HUES6 (cell line): ENCODE results near the gene ARHGAP31.

ENCODE experiments used
- H3K27ac ChIP-seq: 2 replicates; pipeline ENCODE4 v1.7.0; 2013; ENCODE audit warnings: low read depth, mild to moderate bottlenecking, low read length, inconsistent platforms
- H3K27me3 ChIP-seq: 2 replicates; pipeline ENCODE4 v1.6.1; 2013; ENCODE audit warnings: low read length; ENCODE audit not compliant: control insufficient read depth, insufficient read depth
- H3K36me3 ChIP-seq: 2 replicates; pipeline ENCODE4 v1.6.1; 2013; ENCODE audit warnings: low read length; ENCODE audit not compliant: control insufficient read depth, insufficient read depth
- H3K4me1 ChIP-seq: 2 replicates; pipeline ENCODE4 v1.6.1; 2013; ENCODE audit warnings: low read length; ENCODE audit not compliant: control insufficient read depth, insufficient read depth
- H3K4me3 ChIP-seq: 2 replicates; pipeline ENCODE4 v1.5.1; 2013; ENCODE audit warnings: low read depth, low read length
- H3K9ac ChIP-seq: one replicate; pipeline ENCODE4 v1.6.1; 2013; ENCODE audit warnings: mild to moderate bottlenecking, low read length
- H3K9me3 ChIP-seq: 2 replicates; pipeline ENCODE4 v1.6.1; 2013; ENCODE audit warnings: low read depth, low read length; ENCODE audit not compliant: control insufficient read depth, insufficient read depth

The ARHGAP31 gene

DNA sequence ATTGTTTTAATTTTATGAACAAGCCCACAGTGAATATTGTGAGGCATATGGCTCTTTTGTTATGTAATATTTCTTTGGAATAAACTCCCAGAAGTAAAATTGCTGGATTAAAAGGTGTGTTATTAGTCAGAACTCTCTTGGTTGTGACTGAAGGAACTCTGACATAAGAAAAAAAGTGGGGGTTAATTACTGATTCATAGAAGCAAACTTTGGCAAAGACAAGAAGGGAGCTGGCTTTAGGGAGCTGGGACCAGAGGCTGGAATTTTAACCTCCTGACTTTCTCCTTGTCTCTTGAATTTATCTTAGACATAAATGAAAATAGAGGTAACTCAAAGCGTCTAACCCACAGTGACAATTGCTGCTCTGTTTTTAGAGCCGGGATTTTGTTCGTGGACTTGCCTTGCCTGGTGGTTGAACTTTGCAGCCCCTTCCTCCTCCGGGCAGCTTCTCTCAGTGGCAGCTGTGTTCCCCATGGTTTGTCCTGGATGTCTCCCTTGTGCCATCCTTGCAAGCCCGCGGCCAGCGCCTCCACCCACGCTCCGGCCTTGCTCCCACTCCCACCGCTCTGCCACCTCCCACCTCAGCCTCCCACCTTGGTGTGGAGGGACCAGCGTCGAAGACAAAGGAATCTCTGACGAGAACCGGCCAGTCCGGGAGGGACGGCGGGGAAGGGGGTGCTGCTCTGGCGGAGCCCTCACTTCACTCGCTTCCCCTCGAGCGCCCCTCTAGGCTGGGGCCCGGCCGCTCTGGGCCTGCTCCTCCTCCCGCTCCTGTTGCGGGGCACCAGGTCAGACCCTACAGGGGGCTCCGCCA lies 28.0 kb downstream of the ARHGAP31 start:
- Histone ChIP-seq H3K27me3 (no peaks in the 10 kb centered on the region), H3K4me3 (peak overlapping the region; percentile 70), H3K9ac (peak overlapping the region; percentile 82), H3K9me3 (no peaks in the 10 kb centered on the region), H3K36me3 (no peaks in the 10 kb centered on the region), H3K4me1 (peaks cover 30% of the 10 kb centered on the region), H3K27ac (peak overlapping the region; percentile 67; the same call in 1 of the 2 replicates)

DNA sequence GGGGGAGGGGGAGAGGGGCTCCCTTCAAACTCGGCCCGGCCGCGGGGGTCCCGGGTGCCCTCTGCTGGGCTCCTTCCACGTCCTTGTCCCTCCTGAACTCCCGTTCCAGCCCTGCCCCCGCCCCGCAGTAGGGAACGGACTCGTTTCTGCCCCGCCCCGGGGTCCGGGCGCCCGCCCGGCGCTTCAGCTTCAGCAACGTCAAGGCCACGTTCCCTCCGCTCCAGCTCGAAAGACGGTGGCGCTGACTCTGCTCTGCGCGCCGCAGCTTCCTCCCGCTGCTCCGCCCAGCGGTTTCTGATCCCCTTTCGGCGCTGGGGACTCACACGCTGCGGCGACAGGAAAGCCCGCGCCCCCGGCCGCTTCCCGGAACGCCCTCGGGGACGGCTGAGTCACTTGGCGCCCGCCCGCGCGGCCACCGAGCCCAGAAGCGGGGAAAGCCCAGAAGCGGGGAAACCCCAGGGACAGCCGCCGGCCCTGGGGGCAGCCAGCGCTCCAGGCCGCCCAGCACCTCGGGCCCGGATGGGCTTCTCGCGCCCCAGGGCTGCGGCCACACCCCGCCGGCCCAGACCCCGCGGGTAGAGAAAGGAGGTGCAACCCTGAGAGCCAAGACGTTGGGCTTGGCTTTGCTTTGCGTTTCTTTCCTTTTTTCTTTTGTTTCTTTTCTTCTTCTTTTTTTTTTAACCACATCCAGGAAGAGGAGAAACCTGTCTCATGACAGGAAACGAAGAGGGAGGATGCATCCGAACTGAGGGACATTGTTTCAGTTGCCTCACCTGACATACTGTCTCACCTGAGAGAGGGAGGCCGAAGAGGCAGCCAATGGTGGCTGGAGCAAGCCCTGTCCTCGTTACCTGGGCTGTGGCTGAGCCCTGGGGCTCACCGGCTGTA lies 28.9 kb downstream of the ARHGAP31 start:
- peak overlapping the region; percentile 82 for H3K9ac ChIP-seq
- peak overlapping the region; percentile 70 for H3K4me3 ChIP-seq
- no peaks in the 10 kb centered on the region for H3K36me3 ChIP-seq
- peaks cover 30% of the 10 kb centered on the region for H3K4me1 ChIP-seq
- H3K27me3 ChIP-seq, result no peaks in the 10 kb centered on the region
- peak overlapping the region; percentile 67; the same call in 1 of the 2 replicates for H3K27ac ChIP-seq
- no peaks in the 10 kb centered on the region for H3K9me3 ChIP-seq

DNA sequence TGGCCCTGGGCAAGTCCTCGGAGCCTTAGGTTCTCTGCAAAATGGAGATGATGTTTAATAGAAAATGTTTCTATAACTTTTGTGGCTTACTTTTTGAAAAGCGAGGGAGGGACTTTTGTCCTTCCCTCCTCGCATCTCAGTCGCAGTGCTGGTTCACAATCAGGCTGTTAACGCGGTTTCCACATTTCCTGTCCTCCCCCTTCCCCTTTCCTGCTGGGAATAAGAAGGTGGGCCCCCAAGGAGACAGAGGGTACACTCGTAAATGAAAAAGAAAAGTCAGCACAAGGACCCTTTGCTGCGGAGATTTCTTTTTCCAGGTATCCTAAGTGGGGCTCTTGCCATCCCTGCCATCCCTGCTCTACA lies 29.5 kb downstream of the ARHGAP31 start:
- Histone ChIP-seq H3K4me1 (peaks cover 30% of the 10 kb centered on the region), H3K9ac (peak overlapping the region; percentile 82), H3K9me3 (no peaks in the 10 kb centered on the region), H3K36me3 (no peaks in the 10 kb centered on the region), H3K27ac (peak overlapping the region; percentile 67; the same call in 1 of the 2 replicates), H3K27me3 (no peaks in the 10 kb centered on the region), H3K4me3 (peak overlapping the region; percentile 70)

DNA sequence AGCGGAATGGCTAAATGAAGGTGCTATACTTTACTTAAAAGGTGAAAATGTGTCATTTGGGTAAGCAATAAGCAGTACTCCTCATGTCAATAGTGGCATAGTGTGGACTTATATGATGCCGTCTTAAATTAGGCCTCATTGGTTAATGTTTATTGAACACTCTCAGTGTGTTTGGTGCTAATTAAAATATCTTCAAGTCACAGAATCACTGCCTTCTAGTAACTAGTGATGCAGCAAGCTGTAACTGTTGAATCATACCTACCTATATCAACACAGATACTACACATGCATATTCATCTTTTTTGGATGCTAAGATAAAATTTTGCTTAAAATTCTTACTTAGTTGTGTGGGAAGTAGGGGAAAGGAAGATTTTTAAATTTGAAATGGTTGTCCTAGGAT lies 30.7 kb downstream of the ARHGAP31 start:
- Histone ChIP-seq H3K27ac (no peak overlapping the region), H3K9me3 (no peaks in the 10 kb centered on the region), H3K36me3 (no peaks in the 10 kb centered on the region), H3K4me1 (peaks cover 30% of the 10 kb centered on the region), H3K27me3 (no peaks in the 10 kb centered on the region), H3K9ac (no peak overlapping the region), H3K4me3 (no peak overlapping the region)

DNA sequence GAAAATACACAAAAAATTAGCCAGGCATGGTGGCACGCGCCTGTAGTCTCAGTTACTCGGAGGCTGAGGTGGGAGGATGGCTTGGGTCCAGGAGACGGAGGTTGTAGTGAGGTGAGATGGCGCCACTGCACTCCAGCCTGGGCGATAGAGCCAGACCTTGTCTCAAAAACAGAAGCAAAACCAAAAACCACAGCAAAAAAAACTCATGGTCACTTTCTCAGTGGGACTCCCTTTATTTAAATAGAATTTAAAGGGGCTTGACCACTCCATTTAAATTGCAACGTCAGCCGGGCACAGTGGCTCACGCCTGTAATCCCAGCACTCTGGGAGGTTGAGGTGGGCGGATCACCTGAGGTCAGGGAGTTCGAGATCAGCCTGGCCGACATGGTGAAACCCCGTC lies 32.8 kb downstream of the ARHGAP31 start:
- Histone ChIP-seq H3K4me1 (peaks cover 23% of the 10 kb centered on the region), H3K36me3 (no peaks in the 10 kb centered on the region), H3K4me3 (no peak overlapping the region), H3K9me3 (no peaks in the 10 kb centered on the region), H3K27me3 (no peaks in the 10 kb centered on the region), H3K9ac (no peak overlapping the region), H3K27ac (no peak overlapping the region)

DNA sequence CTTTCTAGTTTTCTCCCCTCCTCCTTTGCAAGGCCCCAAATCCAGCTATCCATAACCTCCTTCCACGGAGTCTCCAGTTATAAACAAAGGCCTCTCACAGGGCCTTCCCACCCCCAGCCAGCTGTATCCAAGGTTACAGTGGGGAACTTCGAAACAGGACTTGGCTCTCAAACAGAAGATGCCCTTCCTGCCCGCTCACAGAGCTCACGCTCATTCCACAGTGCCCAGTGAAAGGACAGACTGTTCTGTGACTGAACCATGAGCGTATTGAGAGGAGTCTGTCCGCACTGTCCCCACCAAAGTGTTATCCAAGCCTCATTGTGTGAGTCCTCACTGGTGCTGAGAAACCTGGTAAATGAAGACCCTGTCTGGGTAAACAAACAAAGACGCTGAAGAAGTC lies 35.4 kb downstream of the ARHGAP31 start:
- Histone ChIP-seq H3K27me3 (no peaks in the 10 kb centered on the region), H3K27ac (no peak overlapping the region), H3K9me3 (no peaks in the 10 kb centered on the region), H3K4me3 (no peak overlapping the region), H3K9ac (no peak overlapping the region), H3K36me3 (no peaks in the 10 kb centered on the region), H3K4me1 (peaks cover 12% of the 10 kb centered on the region)

DNA sequence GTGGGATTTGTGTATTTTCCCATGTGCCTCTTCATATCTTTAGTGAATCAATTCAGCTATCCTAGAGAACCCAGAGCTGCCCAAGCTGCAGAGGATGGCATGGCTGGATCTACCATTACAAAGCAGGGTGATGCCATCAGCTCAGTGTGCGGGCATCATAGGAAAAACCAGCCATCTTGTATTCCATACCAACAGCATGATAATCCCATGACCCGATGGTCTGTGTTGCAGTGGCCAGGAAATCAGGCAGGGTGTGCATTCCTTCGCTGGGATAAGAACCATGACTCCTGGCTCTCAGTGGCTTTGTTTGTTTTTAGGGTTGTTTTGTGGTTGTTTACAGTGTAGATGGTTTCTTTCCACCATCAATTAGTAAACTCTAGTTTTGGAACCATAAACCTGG lies 36.0 kb downstream of the ARHGAP31 start:
- Histone ChIP-seq H3K9ac (no peak overlapping the region), H3K4me3 (no peak overlapping the region), H3K36me3 (no peaks in the 10 kb centered on the region), H3K27ac (no peak overlapping the region), H3K27me3 (no peaks in the 10 kb centered on the region), H3K4me1 (peaks cover 6% of the 10 kb centered on the region), H3K9me3 (no peaks in the 10 kb centered on the region)

DNA sequence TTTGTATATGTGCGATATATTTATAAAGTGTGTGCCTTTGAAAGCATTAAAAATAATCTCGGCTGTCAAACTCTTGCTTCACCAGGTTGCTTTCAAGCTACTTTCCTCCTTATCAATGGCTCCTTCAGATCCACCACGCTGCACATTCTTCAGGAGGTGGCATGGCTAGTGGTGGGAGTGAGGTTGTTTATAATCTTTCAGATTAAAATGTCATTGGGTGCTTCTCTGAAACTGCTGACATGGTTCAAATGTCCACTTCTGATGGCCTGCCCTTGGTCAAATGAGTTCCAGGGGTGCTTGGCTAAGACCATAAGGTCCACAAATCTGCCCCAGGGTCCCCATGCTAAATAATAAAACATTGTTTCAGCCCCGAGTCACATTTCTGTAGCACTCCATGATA lies 36.7 kb downstream of the ARHGAP31 start:
- H3K4me1 ChIP-seq, result peaks cover 5% of the 10 kb centered on the region
- no peaks in the 10 kb centered on the region for H3K9me3 ChIP-seq
- H3K4me3 ChIP-seq, result no peak overlapping the region
- H3K9ac ChIP-seq, result no peak overlapping the region
- H3K27ac ChIP-seq, result no peak overlapping the region
- H3K27me3 ChIP-seq, result no peaks in the 10 kb centered on the region
- no peaks in the 10 kb centered on the region for H3K36me3 ChIP-seq

DNA sequence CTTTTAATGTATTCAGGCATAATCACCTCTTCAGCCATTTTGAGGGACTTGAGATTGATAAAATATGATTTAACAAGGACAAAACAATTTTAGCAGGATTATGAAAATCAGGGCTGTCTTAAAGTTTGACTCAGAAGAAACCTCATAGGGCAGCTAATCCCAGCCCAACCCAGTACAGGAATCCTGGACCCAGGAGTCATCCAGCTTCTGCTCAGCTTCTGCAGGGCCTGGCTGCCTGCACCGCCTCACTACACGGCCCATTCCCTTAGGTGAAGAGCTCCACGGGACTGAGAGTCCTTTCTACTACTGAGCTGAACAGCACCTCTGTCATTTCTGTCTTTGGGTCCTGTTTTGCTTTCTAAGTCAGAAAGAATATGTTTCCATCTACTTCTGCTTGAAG lies 37.5 kb downstream of the ARHGAP31 start:
- H3K36me3 ChIP-seq, result no peaks in the 10 kb centered on the region
- H3K9me3 ChIP-seq, result no peaks in the 10 kb centered on the region
- H3K4me1 ChIP-seq, result peaks cover 5% of the 10 kb centered on the region
- no peaks in the 10 kb centered on the region for H3K27me3 ChIP-seq
- no peak overlapping the region for H3K27ac ChIP-seq
- no peak overlapping the region for H3K4me3 ChIP-seq
- H3K9ac ChIP-seq, result no peak overlapping the region

DNA sequence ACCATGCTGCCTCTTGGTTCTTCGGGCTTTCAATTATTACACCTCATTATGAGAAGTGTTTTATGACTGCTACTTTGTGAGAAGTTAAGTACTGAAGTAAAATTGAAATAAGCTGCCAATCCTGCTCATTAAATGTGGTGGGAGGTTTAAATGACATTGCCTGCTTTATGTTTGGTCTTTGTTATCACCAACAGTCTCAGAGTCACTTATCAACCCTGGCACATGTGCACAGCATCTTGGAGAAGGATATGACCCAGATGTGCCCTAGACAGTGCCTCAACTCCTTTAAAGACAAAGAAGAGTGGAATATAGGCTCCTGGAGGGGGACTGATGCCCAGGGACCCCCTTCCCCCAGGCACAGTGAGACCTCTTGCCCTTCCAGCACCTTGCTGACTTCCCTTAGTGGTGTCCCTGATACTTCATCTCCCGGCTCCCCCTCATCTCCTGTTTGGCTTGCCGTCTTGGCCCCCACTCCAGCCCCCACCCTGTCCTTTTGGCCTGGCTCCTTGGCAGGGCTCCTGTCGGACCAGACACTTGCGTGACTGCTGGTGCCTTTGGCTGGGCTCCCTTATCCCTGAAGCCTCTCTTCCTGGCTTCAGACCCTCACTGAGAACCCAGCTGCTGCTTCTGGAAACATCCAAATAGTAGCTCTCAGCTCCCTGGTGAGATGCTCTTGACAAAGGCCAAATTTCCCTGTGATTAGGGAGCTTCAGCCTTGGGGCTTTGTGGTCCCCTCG lies 39.8 kb downstream of the ARHGAP31 start:
- H3K9ac ChIP-seq, result no peak overlapping the region
- H3K27me3 ChIP-seq, result no peaks in the 10 kb centered on the region
- no peak overlapping the region for H3K4me3 ChIP-seq
- H3K36me3 ChIP-seq, result no peaks in the 10 kb centered on the region
- no peak overlapping the region for H3K27ac ChIP-seq
- peaks cover 6% of the 10 kb centered on the region; the same call in 1 of the 2 replicates for H3K9me3 ChIP-seq
- peaks cover 5% of the 10 kb centered on the region for H3K4me1 ChIP-seq
